H1 (cell line): Measurements from ENCODE around the gene DHDDS. TPM values are rescaled to one million over a fixed set of nuclear protein-coding genes. Genes with fewer than 3 reads are reported as not detected.

Source experiments
- CBX5 ChIP-seq: fragments of 300-800, 300-1000 bp; sonication (generic); IDR thresholded peaks from 2 replicates; pipeline ENCODE4 v1.7.1; 2016; ENCODE audit warnings: antibody characterized with exemption, low read length, low read depth
- KDM1A ChIP-seq: fragments of 200-600, 300-600 bp; sonication (generic); IDR thresholded peaks from 2 replicates; pipeline ENCODE4 v1.7.1; 2016; ENCODE audit warnings: mild to moderate bottlenecking, low read length, borderline replicate concordance
- KDM4A ChIP-seq: IDR thresholded peaks from one replicate; pipeline ENCODE4 v1.7.1; 2012; ENCODE audit warnings: low read depth, mild to moderate bottlenecking, moderate library complexity, low read length, inconsistent platforms; ENCODE audit not compliant: severe bottlenecking
- SP1 ChIP-seq: IDR thresholded peaks from 2 replicates; pipeline ENCODE4 v1.6.1; 2011; ENCODE audit warnings: low read depth, low read length
- ZNF274 ChIP-seq: IDR thresholded peaks from 2 replicates; pipeline ENCODE4 v1.7.0; 2012; ENCODE audit warnings: low read length, borderline replicate concordance; ENCODE audit errors: extremely low read depth
- polyA plus RNA-seq, 7 experiments: library from polyadenylated mRNA; depleted of rRNA in 3 of 7; stranded (reverse) in 5 of 7; unstranded in 2 of 7; fragments of >200 nt in 5 of 7; fragments of 200-250 nt in 2 of 7; gene quantifications; 1 replicate in 5 of 7; 2 replicates in 1 of 7; 4 replicates in 1 of 7; pipeline versions ENCODE4 v1.2.1 to v1.2.3, GENCODE V29; 2011 to 2013; ENCODE audit warnings: missing spikeins in 2 of 7, mixed read lengths in 2 of 7
- total RNA-seq: library from RNA; stranded (reverse); fragmentation: NEBNext Ultra II Directional; extraction: Animal tissue kit (Norgen Biotek cat#: 25700); gene quantifications from 2 replicates; pipeline ENCODE4 v1.2.1, GENCODE V29; 2021

The DHDDS gene
- total and polyA plus RNA-seq, 2 of the 8 experiments (the other 6 are each of a cell fraction or from before 2014, with no cell fraction given), result 28.3 to 44.6 TPM

- no peak for TF ChIP-seq KDM1A
- TF ChIP-seq ZNF274, result no peak
- no peak for TF ChIP-seq CBX5
- no peak for TF ChIP-seq KDM4A
- no peak for TF ChIP-seq SP1
Measured at GRCh38 chr1:26520339-26520738, 88.2 kb downstream of the DHDDS start (continued).

Other genes starting within 250 kb of the DHDDS start
- gene CATSPER4, start 241.7 kb upstream of the DHDDS start, total RNA-seq, result 0.65 and 0.90 TPM in 2 replicates
- 0.83 TPM in 2 replicates for gene CATSPER4, start 241.7 kb upstream of the DHDDS start, polyA plus RNA-seq (2011; rRNA removed)
- 35.3 and 40.4 TPM in 2 replicates for gene CEP85, start 198.1 kb upstream of the DHDDS start, total RNA-seq
- 37.4 and 43.7 TPM in 2 replicates for gene CEP85, start 198.1 kb upstream of the DHDDS start, polyA plus RNA-seq (2011; rRNA removed)
- 77.8 and 84.4 TPM in 2 replicates for gene SH3BGRL3, start 152.2 kb upstream of the DHDDS start, total RNA-seq
- gene SH3BGRL3, start 152.2 kb upstream of the DHDDS start, polyA plus RNA-seq (2011; rRNA removed), result 107 and 120 TPM in 2 replicates
- gene UBXN11, start 125.7 kb upstream of the DHDDS start, total RNA-seq, result 6.1 and 6.3 TPM in 2 replicates
- 10.4 and 14.8 TPM in 2 replicates for gene UBXN11, start 125.7 kb upstream of the DHDDS start, polyA plus RNA-seq (2011; rRNA removed)
- gene CD52, start 114.4 kb upstream of the DHDDS start, total RNA-seq, result 2.4 TPM in 1 of 2 replicates, not detected in the other
- 2.7 and 3.1 TPM in 2 replicates for gene CD52, start 114.4 kb upstream of the DHDDS start, polyA plus RNA-seq (2011; rRNA removed)
- gene CRYBG2, start 78.2 kb upstream of the DHDDS start, total RNA-seq, result 17.0 and 22.2 TPM in 2 replicates
- 14.2 and 22.1 TPM in 2 replicates for gene CRYBG2, start 78.2 kb upstream of the DHDDS start, polyA plus RNA-seq (2011; rRNA removed)
- not detected in 2 replicates for gene ZNF683, start 59.6 kb upstream of the DHDDS start, total RNA-seq
- not detected in 2 replicates for gene ZNF683, start 59.6 kb upstream of the DHDDS start, polyA plus RNA-seq (2011; rRNA removed)
- 1,467 and 1,486 TPM in 2 replicates for gene LIN28A, start 21.5 kb upstream of the DHDDS start, total RNA-seq
- gene LIN28A, start 21.5 kb upstream of the DHDDS start, polyA plus RNA-seq (2011; rRNA removed), result 313 and 403 TPM in 2 replicates
- 452 and 453 TPM in 2 replicates for gene HMGN2, start 40.1 kb downstream of the DHDDS start, total RNA-seq
- 144 and 254 TPM in 2 replicates for gene HMGN2, start 40.1 kb downstream of the DHDDS start, polyA plus RNA-seq (2011; rRNA removed)
- 55.0 and 56.5 TPM in 2 replicates for gene RPS6KA1, start 97.4 kb downstream of the DHDDS start, total RNA-seq
- 44.3 and 48.8 TPM in 2 replicates for gene RPS6KA1, start 97.4 kb downstream of the DHDDS start, polyA plus RNA-seq (2011; rRNA removed)